Neural cell (in vitro differentiated cells): Measurements from ENCODE around the gene ST6GAL1. TPM values are rescaled to one million over a fixed set of nuclear protein-coding genes. Genes with fewer than 3 reads are reported as not detected.
"Not testable (repeated sequence)": the region's sequence is repeated elsewhere in the genome, so short reads cannot be mapped to it uniquely, and the experiment has no call there.

Experiments used
- H2AFZ ChIP-seq: fragments of 200-600, 300-800 bp; sonication (generic), shearing (Covaris generic); 2 replicates; pipeline ENCODE4 v1.6.0; 2014; ENCODE audit warnings: low read depth, mild to moderate bottlenecking, antibody characterized with exemption, low read length, moderate library complexity
- H3F3A ChIP-seq: fragments of 200-600 bp; shearing (Covaris generic); 2 replicates; pipeline ENCODE4 v1.6.1; 2016; ENCODE audit warnings: mild to moderate bottlenecking, moderate library complexity, mixed read lengths, antibody characterized with exemption, low read length; ENCODE audit not compliant: insufficient read depth, poor library complexity, severe bottlenecking
- H3K27ac ChIP-seq: fragments of 200-600, 300-800 bp; sonication (generic), shearing (Covaris generic); 2 replicates; pipeline ENCODE4 v1.5.1; 2014; ENCODE audit warnings: mild to moderate bottlenecking, low read length, moderate library complexity
- H3K27me3 ChIP-seq: fragments of 300-800, 200-600 bp; sonication (generic), shearing (Covaris generic); 2 replicates; pipeline ENCODE4 v1.6.0; 2014; ENCODE audit warnings: mild to moderate bottlenecking, low read depth, low read length, moderate library complexity; ENCODE audit not compliant: insufficient read depth
- H3K36me3 ChIP-seq: fragments of 300-800, 200-600 bp; sonication (generic), shearing (Covaris generic); 2 replicates; pipeline ENCODE4 v1.5.1; 2014; ENCODE audit warnings: mild to moderate bottlenecking, antibody characterized with exemption, low read length, moderate library complexity; ENCODE audit not compliant: insufficient read depth
- H3K4me2 ChIP-seq: fragments of 300-800, 200-600 bp; sonication (generic), shearing (Covaris generic); 2 replicates; pipeline ENCODE4 v1.6.0; 2014; ENCODE audit warnings: mild to moderate bottlenecking, low read length
- H3K4me3 ChIP-seq: fragments of 300-800, 200-600 bp; sonication (generic), shearing (Covaris generic); 2 replicates; pipeline ENCODE4 v1.5.1; 2014; ENCODE audit warnings: mild to moderate bottlenecking, low read length, moderate library complexity
- H3K79me2 ChIP-seq: fragments of 200-600 bp; shearing (Covaris generic); replicated peaks from 2 replicates; pipeline ENCODE4 v1.6.0; 2014; ENCODE audit warnings: mild to moderate bottlenecking, low read length, moderate library complexity; ENCODE audit not compliant: insufficient read depth
- H3K9ac ChIP-seq: fragments of 300-800, 200-600 bp; sonication (generic), shearing (Covaris generic); 2 replicates; pipeline ENCODE4 v1.6.1; 2016; ENCODE audit warnings: mild to moderate bottlenecking, low read length, mixed read lengths
- H3K9me2 ChIP-seq: fragments of 200-600 bp; shearing (Covaris generic); 2 replicates; pipeline ENCODE4 v1.6.1; 2016; ENCODE audit warnings: mild to moderate bottlenecking, low read length, mixed read lengths; ENCODE audit not compliant: insufficient read depth
- H3K9me3 ChIP-seq: fragments of 200-600, 300-800 bp; sonication (generic), shearing (Covaris generic); 2 replicates; pipeline ENCODE4 v1.6.1; 2016; ENCODE audit warnings: mild to moderate bottlenecking, mixed run types, low read length, moderate library complexity, mixed read lengths
- H4K20me1 ChIP-seq: fragments of 200-600 bp; shearing (Covaris generic); 2 replicates; pipeline ENCODE4 v1.6.1; 2016; ENCODE audit warnings: mild to moderate bottlenecking, mixed run types; ENCODE audit not compliant: insufficient read depth
- CTCF ChIP-seq: fragments of 450-650 bp; IDR thresholded peaks from 2 replicates; pipeline ENCODE4 v1.5.1; 2014; ENCODE audit warnings: antibody characterized with exemption, mild to moderate bottlenecking, moderate library complexity; ENCODE audit not compliant: poor library complexity, severe bottlenecking
- EP300 ChIP-seq: fragments of 450-650 bp; conservative IDR thresholded peaks from 2 replicates; pipeline ENCODE4 v1.6.1; 2014; ENCODE audit warnings: antibody characterized with exemption, mild to moderate bottlenecking, moderate library complexity; ENCODE audit not compliant: poor library complexity, severe bottlenecking
- EZH2 ChIP-seq: fragments of 200-600, 300-800 bp; shearing (Covaris generic), sonication (generic); IDR thresholded peaks from 2 replicates; pipeline ENCODE4 v1.6.1; 2014; ENCODE audit warnings: antibody characterized with exemption, low read length, borderline replicate concordance, mild to moderate bottlenecking; ENCODE audit not compliant: insufficient read depth, poor library complexity, severe bottlenecking
- MXI1 ChIP-seq: fragments of 450-650 bp; conservative IDR thresholded peaks from 2 replicates; pipeline ENCODE4 v1.6.1; 2014; ENCODE audit warnings: antibody characterized with exemption, mild to moderate bottlenecking; ENCODE audit not compliant: poor library complexity, severe bottlenecking
- POLR2AphosphoS5 ChIP-seq: IDR thresholded peaks from 2 replicates; pipeline ENCODE4 v1.6.1; 2012
- RAD21 ChIP-seq: fragments of 450-650 bp; conservative IDR thresholded peaks from 2 replicates; pipeline ENCODE4 v1.6.1; 2014; ENCODE audit warnings: antibody characterized with exemption, mild to moderate bottlenecking, moderate library complexity
- REST ChIP-seq: IDR thresholded peaks from 2 replicates; pipeline ENCODE4 v1.6.1; 2012; ENCODE audit warnings: borderline replicate concordance
- SMC3 ChIP-seq: fragments of 450-650 bp; conservative IDR thresholded peaks from 2 replicates; pipeline ENCODE4 v1.6.1; 2014; ENCODE audit warnings: antibody characterized with exemption, mild to moderate bottlenecking, moderate library complexity; ENCODE audit not compliant: poor library complexity
- TAF1 ChIP-seq: IDR thresholded peaks from 2 replicates; pipeline ENCODE4 v1.6.1; 2012; ENCODE audit warnings: low read depth
- polyA plus RNA-seq: library from polyadenylated mRNA; depleted of rRNA; stranded (reverse); fragments of >200 nt; gene quantifications from 2 replicates; pipeline ENCODE4 v1.2.3, GENCODE V29; 2014

ST6GAL1 gene
- polyA plus RNA-seq, 1 donor from 2014 or later = 17.6 TPM

GRCh38 chr3:187051724-187052366 is 121.5 kb downstream of the ST6GAL1 start:
- H3K4me2 ChIP-seq = no peak overlapping the region
- H3K27ac ChIP-seq = no peak overlapping the region
- no peaks in the 10 kb centered on the region for H3K36me3 ChIP-seq
- H3K4me3 ChIP-seq = no peak overlapping the region
- H3K79me2 ChIP-seq = no peaks in the 10 kb centered on the region
- no peaks in the 10 kb centered on the region for H3K9me3 ChIP-seq
- TF ChIP-seq TAF1 (no peak), SMC3 (no peak), REST (no peak), EP300 (no peak), CTCF (no peak), EZH2 (no peak), POLR2AphosphoS5 (no peak), RAD21 (no peak), MXI1 (no peak)
- no peaks in the 10 kb centered on the region for H3F3A ChIP-seq
- H2AFZ ChIP-seq = no peak overlapping the region
- H3K27me3 ChIP-seq = no peaks in the 10 kb centered on the region
- H3K9me2 ChIP-seq = no peaks in the 10 kb centered on the region
- H3K9ac ChIP-seq = no peak overlapping the region
- H4K20me1 ChIP-seq = no peaks in the 10 kb centered on the region

- H3K9me3 ChIP-seq, H3K9ac ChIP-seq, H3K36me3 ChIP-seq, H4K20me1 ChIP-seq, H3K4me3 ChIP-seq, H3K9me2 ChIP-seq, H3F3A ChIP-seq, H3K27me3 ChIP-seq, H3K27ac ChIP-seq, H2AFZ ChIP-seq, H3K79me2 ChIP-seq, H3K4me2 ChIP-seq: not testable (repeated sequence)
Measured at GRCh38 chr3:187052427-187052826, 122.1 kb downstream of the ST6GAL1 start.

GRCh38 chr3:187054433-187054832 is 124.1 kb downstream of the ST6GAL1 start:
- not testable (repeated sequence) for H3K4me3 ChIP-seq, H3K9ac ChIP-seq, H3K27ac ChIP-seq, H3K79me2 ChIP-seq, H2AFZ ChIP-seq, H3K4me2 ChIP-seq, H3K27me3 ChIP-seq, H3K9me3 ChIP-seq, H4K20me1 ChIP-seq, H3K9me2 ChIP-seq, H3F3A ChIP-seq, H3K36me3 ChIP-seq

- H3K79me2 ChIP-seq, H3K27ac ChIP-seq, H3K4me3 ChIP-seq, H3K4me2 ChIP-seq, H4K20me1 ChIP-seq, H3K9me3 ChIP-seq, H2AFZ ChIP-seq, H3K27me3 ChIP-seq, H3K9ac ChIP-seq, H3K36me3 ChIP-seq, H3K9me2 ChIP-seq, H3F3A ChIP-seq: not testable (repeated sequence)
Measured at GRCh38 chr3:187057803-187058202, 127.5 kb downstream of the ST6GAL1 start.
